ENCODE data around the gene CYP17A1. TPM values are rescaled to one million over a fixed set of nuclear protein-coding genes. Genes with fewer than 3 reads are reported as not detected.

Gene CYP17A1
- total and polyA plus RNA-seq, 10 of the 15 experiments (the other 5 are each of a cell fraction or from before 2014, with no cell fraction given): 2.1 TPM; not detected in 9

GRCh38 chr10:102831322-102832071 lies 5.7 kb downstream of the CYP17A1 start:
- in situ Hi-C loops (cut with MboI) (loop anchor here (5.0 to 10.0 kb wide), 2 partner anchors 73 to 236 kb away; no protein-coding TSS in a partner anchor), intact Hi-C loops (cut with micrococcal nuclease; ENCODE audit: unreplicated experiment) (no loop called here)
- DNase-seq (ENCODE audit: low read depth, low spot score): no peak
- Histone ChIP-seq H3K9ac (ENCODE audit: control insufficient read depth, insufficient read depth, low read length) (no peak overlapping the region), H3K36me3 (ENCODE audit: control insufficient read depth in 2 of 2, insufficient read depth in 2 of 2, low read length in 1 of 2) (no peaks in the 10 kb centered on the region), H3K27ac (ENCODE audit: control insufficient read depth, insufficient read depth) (no peak overlapping the region), H3K79me2 (ENCODE audit: control insufficient read depth, insufficient read depth, low read length) (no peaks in the 10 kb centered on the region), H3K4me3 (no peak overlapping the region), H3K4me1 (ENCODE audit: control insufficient read depth, insufficient read depth, low read length) (no peaks in the 10 kb centered on the region), H2AFZ (ENCODE audit: control insufficient read depth, low read depth, low read length) (no peak overlapping the region), H3K4me2 (ENCODE audit: control insufficient read depth, insufficient read depth) (no peak overlapping the region), H3K27me3 (replicated peaks in 1 of 2; ENCODE audit: control insufficient read depth in 2 of 2, insufficient read depth in 2 of 2, low read length in 1 of 2) (0 out of 4 replicates have a peak, but pooled peaks cover 0 to 2% of the 10 kb centered on the region in 2 experiments), H4K20me1 (ENCODE audit: control insufficient read depth, insufficient read depth) (no peaks in the 10 kb centered on the region), H3K9me3 (replicated peaks; ENCODE audit: control insufficient read depth, insufficient read depth, low read length) (no peaks in the 10 kb centered on the region)
- ATAC-seq: no peak
- ChIA-PET RAD21 (ENCODE audit: unreplicated experiment) (interaction anchor here (0.9 to 3.3 kb wide), 4 partner anchors 14 to 413 kb away, joined by 3 to 18 read pairs (median 3); no protein-coding TSS in a partner anchor), SMC1A (ENCODE audit: uncharacterized antibody, unreplicated experiment) (interaction anchor here (1.1 to 7.1 kb wide), 2 partner anchors 71 to 100 kb away, joined by 3 to 65 read pairs; no protein-coding TSS in a partner anchor), CTCF (interaction anchor here (1.0 to 7.1 kb wide), 2 partner anchors 10 to 70 kb away, joined by 3 to 88 read pairs; no protein-coding TSS in a partner anchor), POLR2A (interaction anchor here (0.8 to 1.1 kb wide), 2 partner anchors 10 to 13 kb away, joined by 3 read pairs; no protein-coding TSS in a partner anchor)
- BruUV-seq (replicated peaks): no TSS peak
- no peak for FAIRE-seq
- 56% methylated on average over 16 of the region's 16 CpGs for WGBS (ENCODE audit: insufficient coverage, insufficient replicate concordance, low lambda C conversion rate, missing lambda C conversion rate)
- TF ChIP-seq TARDBP (IDR thresholded peaks at IDR 0.05; ENCODE audit: borderline replicate concordance) (no peak), CEBPZ (IDR thresholded peaks at IDR 0.05; ENCODE audit: low read depth, low read length) (no peak), SPI1 (IDR thresholded peaks at IDR 0.05; ENCODE audit: borderline replicate concordance, insufficient read depth, low read depth, low read length) (no peak)

Data from GM12878 (cell line).